PFSK-1 (cell line): ENCODE measurements around the gene LRRC4B.

Experiments used
- POLR2AphosphoS5 ChIP-seq: IDR thresholded peaks from 2 replicates; pipeline ENCODE4 v1.6.1; 2012; ENCODE audit warnings: low read depth, mild to moderate bottlenecking, control low read depth, low read length, moderate library complexity
- SIN3A ChIP-seq: IDR thresholded peaks from 2 replicates; pipeline ENCODE4 v1.6.1; 2012; ENCODE audit warnings: mild to moderate bottlenecking, low read length, moderate library complexity, borderline replicate concordance; ENCODE audit not compliant: insufficient read depth
- TAF1 ChIP-seq: IDR thresholded peaks from 2 replicates; pipeline ENCODE4 v1.6.1; 2012; ENCODE audit warnings: low read length, control low read depth, borderline replicate concordance; ENCODE audit not compliant: insufficient read depth
- TF ChIP-seq, protein P1 (sequence below), 2 experiments: IDR thresholded peaks; 2 replicates each; pipeline versions ENCODE4 v1.6.1 to v1.8.0; 2011 to 2012; ENCODE audit warnings: low read depth in 2 of 2, low read length in 2 of 2, control low read depth in 1 of 2, inconsistent platforms in 1 of 2, mild to moderate bottlenecking in 1 of 2, moderate library complexity in 1 of 2; ENCODE audit not compliant: insufficient read depth in 1 of 2

DNA sequence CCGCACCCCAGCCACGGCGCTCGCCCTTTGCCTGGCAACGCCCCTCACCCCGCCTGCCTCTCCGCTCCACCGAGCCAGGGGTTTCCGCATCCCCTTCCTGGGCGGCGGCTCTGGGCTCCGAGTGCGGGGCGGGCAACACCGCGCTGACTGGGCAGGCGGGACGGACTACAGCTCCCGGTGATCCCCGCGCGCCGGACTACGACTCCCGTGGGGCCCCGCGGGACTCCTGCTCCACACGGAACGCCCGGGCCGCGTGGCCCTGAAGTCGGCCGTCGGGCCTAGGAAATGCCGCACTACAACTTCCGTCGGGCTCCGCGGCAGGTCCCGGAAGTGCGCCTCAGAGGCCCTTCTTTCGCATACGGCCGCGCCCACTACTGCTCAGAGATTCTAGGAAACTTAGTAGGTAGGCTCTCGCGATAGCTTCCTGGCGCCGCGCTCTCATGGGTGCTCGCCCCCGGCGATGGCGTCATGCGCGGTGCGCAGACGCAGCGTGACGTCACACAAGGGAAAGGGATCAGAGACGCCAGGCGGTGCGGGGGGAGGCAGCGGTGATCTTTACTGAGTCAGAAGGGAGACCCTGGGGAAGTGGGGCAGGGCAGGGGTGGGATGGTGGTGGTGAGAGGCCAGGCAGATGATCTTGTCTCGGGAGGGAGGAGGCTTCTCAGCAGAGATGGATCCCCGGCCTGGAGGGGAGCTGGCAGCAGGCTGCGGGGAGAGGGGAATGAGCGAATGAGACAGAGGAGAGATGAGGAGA lies 57.0 kb downstream of the LRRC4B start, which contains the start of gene JOSD2:
- TF ChIP-seq POLR2AphosphoS5 (peak; percentile 57), SIN3A (peak; percentile 53; the same call in 1 of the 2 replicates), TAF1 (peak; percentile 31; the same call in 1 of the 2 replicates)
- TF ChIP-seq, protein P1, sequence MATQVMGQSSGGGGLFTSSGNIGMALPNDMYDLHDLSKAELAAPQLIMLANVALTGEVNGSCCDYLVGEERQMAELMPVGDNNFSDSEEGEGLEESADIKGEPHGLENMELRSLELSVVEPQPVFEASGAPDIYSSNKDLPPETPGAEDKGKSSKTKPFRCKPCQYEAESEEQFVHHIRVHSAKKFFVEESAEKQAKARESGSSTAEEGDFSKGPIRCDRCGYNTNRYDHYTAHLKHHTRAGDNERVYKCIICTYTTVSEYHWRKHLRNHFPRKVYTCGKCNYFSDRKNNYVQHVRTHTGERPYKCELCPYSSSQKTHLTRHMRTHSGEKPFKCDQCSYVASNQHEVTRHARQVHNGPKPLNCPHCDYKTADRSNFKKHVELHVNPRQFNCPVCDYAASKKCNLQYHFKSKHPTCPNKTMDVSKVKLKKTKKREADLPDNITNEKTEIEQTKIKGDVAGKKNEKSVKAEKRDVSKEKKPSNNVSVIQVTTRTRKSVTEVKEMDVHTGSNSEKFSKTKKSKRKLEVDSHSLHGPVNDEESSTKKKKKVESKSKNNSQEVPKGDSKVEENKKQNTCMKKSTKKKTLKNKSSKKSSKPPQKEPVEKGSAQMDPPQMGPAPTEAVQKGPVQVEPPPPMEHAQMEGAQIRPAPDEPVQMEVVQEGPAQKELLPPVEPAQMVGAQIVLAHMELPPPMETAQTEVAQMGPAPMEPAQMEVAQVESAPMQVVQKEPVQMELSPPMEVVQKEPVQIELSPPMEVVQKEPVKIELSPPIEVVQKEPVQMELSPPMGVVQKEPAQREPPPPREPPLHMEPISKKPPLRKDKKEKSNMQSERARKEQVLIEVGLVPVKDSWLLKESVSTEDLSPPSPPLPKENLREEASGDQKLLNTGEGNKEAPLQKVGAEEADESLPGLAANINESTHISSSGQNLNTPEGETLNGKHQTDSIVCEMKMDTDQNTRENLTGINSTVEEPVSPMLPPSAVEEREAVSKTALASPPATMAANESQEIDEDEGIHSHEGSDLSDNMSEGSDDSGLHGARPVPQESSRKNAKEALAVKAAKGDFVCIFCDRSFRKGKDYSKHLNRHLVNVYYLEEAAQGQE (IDR thresholded peaks at IDR 0.05; ENCODE audit: insufficient read depth in 1 of 2, low read depth in 2 of 2, low read length in 2 of 2), result no peak
